Vagina (tissue), 2 donors: ENCODE measurements around the gene TRDN. TPM values are rescaled to one million over a fixed set of nuclear protein-coding genes. Genes with fewer than 3 reads are reported as not detected.

ENCODE experiments used
- DNase-seq, 2 donors: peaks; one replicate each; pipeline ENCODE4 v3.0.0-alpha.2; 2017; ENCODE audit errors: extremely low spot score in 2 of 2
- H3K27ac ChIP-seq: fragments of 200-600 bp; sonication (generic); one replicate; pipeline ENCODE4 v1.5.1; 2019
- H3K27me3 ChIP-seq: fragments of 200-600 bp; sonication (generic); one replicate; pipeline ENCODE4 v1.5.1; 2019
- H3K36me3 ChIP-seq, 2 donors: fragments of 200-600 bp; sonication (generic); one replicate each; pipeline ENCODE4 v1.5.1; 2017 to 2019
- H3K4me1 ChIP-seq: fragments of 200-600 bp; sonication (generic); one replicate; pipeline ENCODE4 v1.5.1; 2019
- H3K4me3 ChIP-seq, 2 donors: fragments of 200-600 bp; sonication (generic); 1 replicate in 1 of 2; 2 replicates in 1 of 2; pipeline ENCODE4 v1.5.1; 2016 to 2019
- H3K9me3 ChIP-seq: fragments of 200-600 bp; sonication (generic); one replicate; pipeline ENCODE4 v1.5.1; 2019
- CTCF ChIP-seq, 3 experiments: fragments of 450-650 bp in 2 of 3; fragments of 200-600 bp in 1 of 3; sonication (generic) in 1 of 3; IDR thresholded peaks; one replicate each; pipeline ENCODE4 v1.5.1; 2017 to 2019; ENCODE audit warnings: antibody characterized with exemption in 3 of 3, mild to moderate bottlenecking in 2 of 3, moderate library complexity in 2 of 3
- POLR2A ChIP-seq, 2 donors: fragments of 450-650 bp; IDR thresholded peaks; one replicate each; pipeline ENCODE4 v1.6.1; 2017; ENCODE audit warnings: antibody characterized with exemption in 2 of 2, mild to moderate bottlenecking in 2 of 2, moderate library complexity in 2 of 2
- POLR2AphosphoS5 ChIP-seq, 2 donors: sonication (generic); formaldehyde crosslinking; IDR thresholded peaks; one replicate each; pipeline ENCODE4 v1.9.0; 2017; ENCODE audit warnings: antibody characterized with exemption in 2 of 2, mild to moderate bottlenecking in 2 of 2, low read depth in 1 of 2; ENCODE audit not compliant: insufficient read depth in 1 of 2
- intact Hi-C: fragments of 100-400 bp; cut with DNase I; formaldehyde crosslinking; loops from one replicate; pipeline ENCODE4 v1.15.1; 2023
- total RNA-seq: library from RNA; depleted of rRNA; stranded (reverse); fragments of >200 nt; gene quantifications from one replicate; pipeline ENCODE4 v1.2.3, GENCODE V29; 2016

The TRDN gene
- total RNA-seq, 1 donor from 2014 or later = not detected

GRCh38 chr6:123546537-123546936 lies 90.2 kb downstream of the TRDN start:
- intact Hi-C loops = no loop called here
- no peaks in the 10 kb centered on the region for H3K36me3 ChIP-seq
- no peak for DNase-seq
- H3K9me3 ChIP-seq = no peaks in the 10 kb centered on the region
- no peak overlapping the region for H3K4me3 ChIP-seq
- H3K27me3 ChIP-seq = no peaks in the 10 kb centered on the region
- TF ChIP-seq POLR2AphosphoS5 (IDR thresholded peaks at IDR 0.05; ENCODE audit: insufficient read depth in 1 of 2, low read depth in 1 of 2) (no peak), POLR2A (IDR thresholded peaks at IDR 0.05) (no peak), CTCF (IDR thresholded peaks at IDR 0.05) (no peak)
- no peaks in the 10 kb centered on the region for H3K4me1 ChIP-seq
- no peak overlapping the region for H3K27ac ChIP-seq

DNA sequence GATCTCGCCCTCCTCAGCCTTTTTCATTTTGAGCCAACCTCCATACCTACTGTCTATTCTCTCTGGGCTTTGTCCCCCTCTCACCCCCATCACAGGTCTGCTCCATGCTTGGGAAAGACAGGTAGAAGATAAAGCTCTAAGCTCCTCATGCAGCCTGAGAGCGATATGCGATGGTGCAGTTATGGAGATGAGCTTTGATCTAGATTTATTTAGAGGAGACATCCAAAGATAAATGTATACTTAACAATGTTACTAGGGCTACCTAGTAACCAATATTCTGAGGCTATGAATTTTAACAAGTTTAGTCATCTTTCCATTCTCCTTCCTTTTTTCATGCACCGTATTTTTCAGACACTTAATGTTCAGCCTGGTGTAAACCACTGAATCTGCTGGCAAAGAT lies 95.3 kb downstream of the TRDN start:
- no peaks in the 10 kb centered on the region for H3K36me3 ChIP-seq
- H3K4me1 ChIP-seq = no peaks in the 10 kb centered on the region
- intact Hi-C loops = no loop called here
- TF ChIP-seq POLR2A (IDR thresholded peaks at IDR 0.05) (no peak), POLR2AphosphoS5 (IDR thresholded peaks at IDR 0.05; ENCODE audit: insufficient read depth in 1 of 2, low read depth in 1 of 2) (no peak), CTCF (IDR thresholded peaks at IDR 0.05) (no peak)
- no peaks in the 10 kb centered on the region for H3K9me3 ChIP-seq
- no peak for DNase-seq
- no peak overlapping the region for H3K27ac ChIP-seq
- H3K4me3 ChIP-seq = no peak overlapping the region
- H3K27me3 ChIP-seq = no peaks in the 10 kb centered on the region

DNA sequence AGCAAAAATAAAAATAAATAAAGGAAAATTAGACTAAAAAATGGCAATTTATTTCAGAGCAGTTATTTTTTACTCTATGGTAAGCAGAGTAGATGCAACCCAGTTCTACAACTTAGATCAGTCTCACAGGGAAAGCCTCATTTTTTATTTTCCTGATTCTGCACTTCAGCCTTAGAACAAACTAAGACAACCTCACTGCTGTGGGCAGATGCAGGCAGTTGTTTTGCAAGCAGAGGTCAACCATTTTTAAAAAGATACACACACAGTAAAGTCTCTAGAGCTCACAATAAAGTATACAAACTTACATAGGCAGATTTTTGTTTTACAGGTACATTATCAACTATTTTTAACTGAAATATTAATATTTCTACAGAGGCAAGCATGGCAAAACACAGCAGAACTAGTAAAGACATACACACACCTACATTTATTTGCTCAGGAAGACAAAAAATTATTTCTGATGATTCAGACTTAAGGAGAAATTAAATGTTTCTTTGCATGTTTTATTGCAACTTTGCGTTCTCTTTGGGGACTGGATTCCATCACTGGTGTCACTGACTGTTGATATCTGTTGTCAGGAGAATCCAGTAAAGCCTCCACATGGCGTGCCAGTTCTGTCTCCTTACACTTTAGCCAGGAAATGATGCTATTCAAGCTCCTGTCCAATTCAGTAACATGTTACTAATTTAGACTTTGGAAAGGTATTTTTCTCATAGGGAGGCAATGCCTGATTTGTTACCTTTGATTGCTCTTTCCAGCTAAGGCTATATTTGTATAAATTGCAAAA lies 102.7 kb downstream of the TRDN start:
- Histone ChIP-seq H3K36me3 (no peaks in the 10 kb centered on the region), H3K4me1 (no peaks in the 10 kb centered on the region), H3K27me3 (no peaks in the 10 kb centered on the region), H3K9me3 (no peaks in the 10 kb centered on the region), H3K27ac (no peak overlapping the region), H3K4me3 (no peak overlapping the region)
- TF ChIP-seq CTCF (IDR thresholded peaks at IDR 0.05) (no peak), POLR2AphosphoS5 (IDR thresholded peaks at IDR 0.05; ENCODE audit: insufficient read depth in 1 of 2, low read depth in 1 of 2) (no peak), POLR2A (IDR thresholded peaks at IDR 0.05) (no peak)
- DNase-seq = no peak
- intact Hi-C loops = no loop called here

DNA sequence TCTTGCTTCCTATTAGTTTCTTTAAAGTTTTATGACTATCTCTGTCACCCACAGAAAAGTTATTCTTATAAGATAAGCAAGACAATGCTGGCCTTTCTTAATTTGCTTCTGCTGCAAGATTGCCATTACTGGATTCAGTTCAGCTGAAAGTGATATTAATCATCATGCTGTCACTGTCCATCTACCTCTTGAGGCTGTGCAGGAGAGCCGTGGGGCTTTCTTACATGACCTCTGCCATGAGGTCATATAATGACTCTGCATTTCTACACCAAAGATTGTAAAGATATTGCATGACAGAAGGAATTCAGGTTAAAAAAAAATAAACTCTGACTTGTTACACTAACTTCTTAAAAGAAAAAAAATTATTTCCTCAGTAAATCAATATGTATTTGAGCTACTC lies 106.9 kb downstream of the TRDN start:
- Histone ChIP-seq H3K27me3 (no peaks in the 10 kb centered on the region), H3K27ac (no peak overlapping the region), H3K9me3 (no peaks in the 10 kb centered on the region), H3K36me3 (no peaks in the 10 kb centered on the region), H3K4me3 (no peak overlapping the region), H3K4me1 (no peaks in the 10 kb centered on the region)
- intact Hi-C loops = no loop called here
- no peak for TF ChIP-seq CTCF (IDR thresholded peaks at IDR 0.05)
- TF ChIP-seq POLR2AphosphoS5 (IDR thresholded peaks at IDR 0.05; ENCODE audit: insufficient read depth in 1 of 2, low read depth in 1 of 2) = no peak
- TF ChIP-seq POLR2A (IDR thresholded peaks at IDR 0.05) = no peak
- no peak for DNase-seq

- H3K27ac ChIP-seq = no peak overlapping the region
- no peaks in the 10 kb centered on the region for H3K9me3 ChIP-seq
- no peak for DNase-seq
- TF ChIP-seq CTCF (IDR thresholded peaks at IDR 0.05) (no peak), POLR2A (IDR thresholded peaks at IDR 0.05) (no peak), POLR2AphosphoS5 (IDR thresholded peaks at IDR 0.05; ENCODE audit: insufficient read depth in 1 of 2, low read depth in 1 of 2) (no peak)
- intact Hi-C loops = no loop called here
- H3K4me1 ChIP-seq = no peaks in the 10 kb centered on the region
- no peaks in the 10 kb centered on the region for H3K27me3 ChIP-seq
- H3K4me3 ChIP-seq = no peak overlapping the region
- no peaks in the 10 kb centered on the region for H3K36me3 ChIP-seq
Observed at GRCh38 chr6:123529058-123529457, 107.7 kb downstream of the TRDN start.
